ENCODE measurements around the gene GAL3ST1.
"Not testable (repeated sequence)": the region's sequence is repeated elsewhere in the genome, so short reads cannot be mapped to it uniquely, and the experiment has no call there.

GAL3ST1 gene

DNA sequence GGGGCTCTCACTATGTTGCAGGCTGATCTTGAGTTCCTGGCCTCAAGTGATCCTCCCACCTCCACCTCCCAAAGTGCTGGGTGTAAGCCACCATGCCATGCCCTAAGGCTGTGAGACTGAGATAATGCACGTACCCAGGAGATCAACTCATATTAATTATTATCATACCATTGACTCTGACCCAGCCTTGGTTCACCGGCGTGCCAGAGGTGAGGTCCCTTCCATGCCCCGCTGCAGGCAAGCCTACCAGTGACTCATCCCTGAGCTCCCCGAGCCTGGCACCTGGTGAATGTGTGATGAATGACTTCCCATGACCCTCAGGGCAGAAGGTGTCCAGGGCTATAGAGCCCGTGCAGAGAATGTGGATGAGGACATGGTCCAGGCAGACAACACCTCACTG lies 12.1 kb downstream of the GAL3ST1 start:
- no peak for DNase-seq

DNA sequence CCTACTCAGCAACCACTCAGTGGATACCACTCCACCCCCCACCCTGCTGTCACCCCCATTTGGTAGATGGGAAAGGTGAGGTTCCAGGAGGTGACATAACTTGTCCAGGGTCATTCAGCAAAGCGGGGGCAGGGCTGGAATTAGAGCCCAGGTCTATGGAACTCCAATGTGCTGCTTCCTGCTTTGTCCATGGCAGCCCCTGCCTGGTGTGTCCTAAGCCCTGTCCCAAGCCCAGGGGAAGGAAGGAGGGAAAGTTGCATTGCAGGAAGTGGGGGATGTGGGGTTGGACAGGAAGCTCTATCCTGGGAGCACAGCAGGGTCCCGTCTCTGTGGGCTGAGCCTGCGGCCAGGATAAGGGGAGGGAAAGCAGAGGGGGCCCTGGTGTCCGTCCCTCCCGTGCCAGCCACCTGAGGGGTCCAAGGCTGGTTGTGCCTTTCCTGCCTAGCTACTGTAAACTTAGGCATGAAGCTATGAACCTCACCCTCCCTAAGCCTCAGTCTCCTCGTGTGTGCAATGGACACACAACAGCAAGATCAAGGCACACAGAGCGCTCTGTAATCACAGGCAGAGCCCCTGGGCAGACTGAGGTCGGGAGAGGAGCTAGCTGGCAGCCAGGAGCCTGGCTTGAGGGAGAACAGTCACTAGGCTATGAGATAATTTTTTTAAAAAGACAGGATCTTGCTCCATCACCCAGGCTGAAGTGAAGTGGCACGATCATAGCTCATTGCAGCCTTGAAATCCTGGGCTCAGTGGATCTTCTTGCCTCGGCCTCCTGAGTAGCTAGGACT lies 12.9 kb downstream of the GAL3ST1 start:
- no peak for DNase-seq

DNA sequence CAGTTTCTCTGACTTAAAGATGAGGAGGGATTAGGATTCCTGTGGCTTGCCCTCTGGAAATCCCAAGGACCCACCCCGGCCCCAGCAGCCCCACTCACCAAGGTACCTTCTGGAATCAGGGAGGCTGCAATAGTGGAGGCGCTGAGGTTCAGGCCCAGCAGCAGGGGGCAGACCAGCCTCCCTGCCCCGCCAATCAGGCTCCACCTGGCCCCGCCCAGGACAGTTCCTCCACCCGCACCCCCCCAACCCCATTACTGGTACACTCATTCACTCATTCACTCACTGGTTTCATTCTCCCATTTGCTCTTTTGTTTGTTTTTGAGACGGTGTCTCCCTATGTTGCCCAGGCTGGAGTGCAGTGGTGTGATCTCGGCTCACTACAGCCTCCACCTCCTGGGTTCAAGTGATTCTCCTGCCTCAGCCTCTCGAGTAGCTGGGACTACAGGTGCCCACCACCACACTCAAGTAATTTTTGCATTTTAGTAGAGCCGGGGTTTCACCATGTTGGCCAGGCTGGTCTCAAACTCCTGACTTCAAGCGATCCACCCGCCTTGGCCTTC lies 13.7 kb downstream of the GAL3ST1 start:
- DNase-seq, result not testable (repeated sequence)

DNA sequence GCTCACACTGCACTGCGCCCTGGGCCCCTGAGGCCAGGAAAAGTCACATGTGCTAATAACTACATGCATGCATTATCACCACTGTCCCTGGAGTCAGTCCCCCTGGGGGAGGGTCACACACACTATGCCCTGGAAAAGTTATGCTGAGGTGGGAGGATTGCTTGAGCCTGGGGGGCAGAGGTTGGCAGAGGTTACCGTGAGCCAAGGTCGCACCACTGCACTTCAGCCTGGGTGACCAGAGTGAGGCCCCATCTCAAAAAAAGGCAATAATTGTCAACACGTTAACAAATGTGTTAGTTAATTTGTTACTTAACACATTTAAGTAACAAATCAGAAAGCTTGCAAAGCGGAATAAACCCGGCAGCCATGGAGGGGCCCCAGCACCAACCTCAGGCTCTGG lies 14.6 kb downstream of the GAL3ST1 start:
- DNase-seq, result no peak

DNA sequence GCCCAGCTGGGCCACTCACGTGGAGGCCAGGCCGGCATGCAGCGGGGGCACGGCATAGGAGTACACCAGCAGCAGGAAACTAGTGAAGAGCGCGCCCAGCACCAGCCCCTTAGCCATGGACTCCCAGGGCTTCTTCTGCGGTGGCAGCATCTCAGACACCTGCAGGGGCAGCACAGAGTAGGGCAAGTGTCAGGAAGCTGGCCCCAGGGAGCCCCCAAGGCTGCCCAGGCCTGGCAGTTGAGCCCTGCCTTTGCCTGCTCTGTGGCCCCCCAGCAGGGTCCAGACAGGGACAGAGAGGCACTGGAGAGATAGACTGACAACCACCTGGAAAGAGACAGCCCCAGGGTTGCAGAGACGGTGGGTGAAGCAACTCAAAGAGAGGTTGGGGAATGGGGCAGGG lies 17.2 kb downstream of the GAL3ST1 start:
- DNase-seq, result no peak

DNA sequence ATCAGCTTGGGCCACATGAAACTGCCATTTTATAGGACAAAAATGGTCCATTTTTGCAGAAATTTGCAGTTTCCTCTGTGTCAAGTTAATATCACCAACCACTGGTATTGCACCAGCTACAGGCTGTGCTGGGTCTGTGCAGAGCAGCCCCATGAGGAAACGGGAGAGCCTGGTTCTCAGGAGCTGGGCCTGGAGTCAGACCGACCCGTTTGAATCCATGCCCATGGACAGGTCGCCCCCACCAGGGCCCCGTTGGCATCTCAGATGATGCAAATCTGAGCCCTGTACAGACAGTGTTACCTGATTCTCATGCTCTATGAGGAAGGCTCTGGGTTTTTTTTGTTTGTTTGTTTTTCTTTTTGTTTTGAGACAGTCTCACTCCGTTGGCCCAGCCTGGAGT lies 18.1 kb downstream of the GAL3ST1 start:
- no peak for DNase-seq

DNA sequence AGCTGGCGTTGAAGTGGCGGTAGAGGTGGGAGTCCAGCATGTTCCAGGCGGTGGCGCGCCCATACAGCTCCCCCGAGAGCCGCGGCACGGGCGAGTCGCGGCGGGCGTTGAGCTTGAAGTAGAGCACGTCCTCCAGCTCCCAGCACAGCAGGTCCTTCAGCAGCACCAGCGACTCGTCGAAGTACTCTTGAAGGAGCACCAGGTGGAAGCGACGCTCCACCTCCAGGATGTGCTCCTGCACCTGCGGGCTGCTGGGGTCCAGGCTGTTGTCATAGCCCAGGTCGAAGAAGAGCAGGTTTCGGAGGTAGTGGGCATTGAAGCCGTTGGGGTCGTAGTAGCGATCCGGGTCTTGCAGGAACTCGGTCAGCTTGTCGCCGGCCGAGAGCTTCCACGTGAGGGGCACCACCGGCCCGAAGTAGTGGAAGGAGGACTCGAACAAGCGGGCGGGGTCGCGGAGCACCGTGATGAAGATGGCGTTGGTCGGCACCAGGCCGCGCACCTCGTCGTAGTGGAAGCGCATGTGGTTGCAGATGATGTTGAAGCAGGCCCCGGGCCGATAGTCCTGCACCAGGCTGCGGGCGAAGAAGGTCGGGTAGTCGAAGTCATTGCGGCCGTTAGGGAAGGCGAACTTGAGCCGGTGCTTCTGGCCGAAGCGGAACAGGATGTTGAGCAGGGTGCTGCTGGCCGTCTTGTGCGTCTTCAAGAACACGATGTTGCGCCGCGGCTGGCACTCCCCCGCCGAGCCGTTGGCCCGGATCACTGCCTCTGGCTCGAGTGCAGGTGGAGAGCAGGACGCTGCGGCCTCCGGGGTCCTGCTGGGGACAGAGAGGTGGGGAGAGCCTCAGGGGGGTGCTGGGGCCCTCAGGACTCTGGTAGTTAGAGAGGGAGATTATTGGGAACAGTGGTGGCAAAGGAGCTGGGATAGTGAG lies 18.9 kb downstream of the GAL3ST1 start:
- DNase-seq, result no peak

DNA sequence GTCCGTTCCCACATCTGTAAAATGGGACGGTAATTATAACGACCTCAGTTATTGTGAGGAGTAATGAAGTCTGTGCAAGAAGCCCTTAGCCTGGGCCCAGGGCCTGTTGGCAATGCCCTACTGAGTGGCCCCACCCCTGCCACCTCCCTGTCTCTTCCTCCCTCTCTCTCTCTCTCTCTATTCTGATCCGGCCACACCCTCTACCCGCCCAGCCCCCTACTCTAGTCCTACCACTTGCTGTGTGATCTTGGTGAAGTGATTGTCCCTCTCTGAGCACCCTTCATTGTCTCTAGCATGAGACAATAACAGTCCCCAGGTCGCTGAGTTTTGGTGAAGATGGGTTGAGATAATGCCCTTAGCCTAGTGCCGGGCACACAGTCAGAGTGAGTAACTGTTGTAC lies 20.5 kb downstream of the GAL3ST1 start:
- no peak for DNase-seq

DNA sequence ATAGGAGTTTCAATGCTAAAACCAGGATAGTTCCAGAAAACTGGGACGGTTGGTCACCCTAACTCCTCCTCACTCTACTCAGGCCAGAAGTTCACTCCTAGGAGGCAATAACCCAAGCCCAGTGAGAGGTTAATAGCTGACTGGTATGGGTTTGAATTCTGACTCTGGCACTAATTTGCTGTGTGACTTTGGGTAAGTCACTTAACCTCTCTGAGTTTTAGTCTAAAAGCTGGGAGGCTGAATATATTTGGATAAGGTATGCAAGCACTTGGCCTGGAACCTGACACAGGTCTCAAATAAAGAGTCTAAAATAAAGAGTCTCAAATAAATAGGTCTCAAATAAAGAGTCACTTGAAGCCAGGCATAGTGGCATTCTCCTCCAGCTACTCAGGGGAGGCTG lies 21.7 kb downstream of the GAL3ST1 start:
- DNase-seq, result no peak

DNA sequence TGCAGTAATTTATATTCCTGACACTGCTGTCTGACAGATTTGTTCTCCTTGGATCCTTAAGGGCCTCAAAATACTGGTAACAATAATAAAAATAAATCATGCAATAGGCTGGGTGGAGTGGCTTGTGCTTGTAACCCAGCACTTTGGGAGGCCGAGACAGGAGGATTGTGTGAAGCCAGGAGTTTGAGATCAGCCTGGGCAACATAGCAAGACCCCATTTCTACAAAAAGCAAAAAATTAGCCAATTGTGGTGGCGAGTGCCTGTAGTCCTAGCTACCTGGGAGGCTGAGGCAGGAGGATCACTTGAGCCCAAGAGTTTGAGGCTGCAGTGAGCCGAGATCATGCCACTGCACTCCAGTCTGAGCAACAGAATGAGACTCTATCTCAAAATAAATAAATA lies 22.7 kb downstream of the GAL3ST1 start:
- not testable (repeated sequence) for DNase-seq

DNA sequence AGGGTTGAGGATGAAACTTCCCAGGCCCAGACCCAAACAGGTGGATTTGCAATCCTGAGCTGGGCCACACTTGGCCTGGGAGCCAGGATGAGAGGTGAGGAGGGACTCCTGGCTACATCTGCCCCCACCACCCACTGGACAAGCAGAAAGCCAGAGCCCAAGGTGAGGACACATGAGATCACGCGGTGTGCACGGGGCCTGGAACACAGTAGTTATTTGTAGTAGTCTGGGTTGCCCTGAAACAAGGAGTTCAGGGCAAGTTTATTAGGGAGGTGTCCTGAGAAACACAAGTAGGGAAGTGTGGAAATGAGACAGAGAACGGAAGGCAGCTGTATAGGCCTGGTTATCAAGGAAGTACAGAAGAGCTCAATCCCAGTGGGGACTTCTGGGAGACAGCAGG lies 27.3 kb downstream of the GAL3ST1 start:
- DNase-seq, result no peak

DNA sequence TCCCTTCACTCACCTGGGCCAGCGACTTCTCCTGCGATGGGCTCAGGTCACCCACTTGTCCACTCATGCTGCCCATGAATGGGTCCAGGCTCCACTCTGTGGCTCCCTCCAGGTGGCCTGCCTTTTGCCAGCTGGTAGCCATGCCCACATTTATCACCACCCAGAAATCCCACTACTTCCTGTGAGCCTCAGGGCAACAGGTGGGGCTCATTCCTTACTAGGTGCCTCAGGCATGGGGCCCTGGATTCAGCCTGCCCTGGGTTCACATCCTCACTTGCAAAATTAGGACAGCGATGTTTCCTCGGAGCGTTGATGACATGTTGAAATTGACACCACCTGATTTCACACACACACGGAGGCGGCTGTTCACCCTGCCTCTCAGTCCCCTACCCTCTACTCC lies 27.8 kb downstream of the GAL3ST1 start, which contains the start of gene SEC14L6:
Gene SEC14L6, minus strand, starts transcription at position 126 of the 400 bp plus-strand sequence. Its CDS starts 59 bp downstream, at position 67.
- DNase-seq, result no peak

DNA sequence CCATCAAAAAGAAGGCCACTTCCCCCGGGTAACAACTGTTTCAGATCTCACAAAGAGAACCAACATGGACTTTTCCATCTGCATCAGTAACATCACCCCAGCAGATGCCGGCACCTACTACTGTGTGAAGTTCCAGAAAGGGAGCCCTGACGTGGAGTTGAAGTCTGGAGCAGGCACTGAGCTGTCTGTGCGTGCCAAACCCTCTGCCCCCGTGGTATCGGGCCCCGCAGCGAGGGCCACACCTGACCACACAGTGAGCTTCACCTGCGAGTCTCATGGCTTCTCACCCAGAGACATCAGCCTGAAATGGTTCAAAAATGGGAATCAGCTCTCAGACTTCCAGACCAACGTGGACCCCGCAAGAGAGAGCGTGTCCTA lies 31.7 kb downstream of the GAL3ST1 start:
- no peak for DNase-seq

DNA sequence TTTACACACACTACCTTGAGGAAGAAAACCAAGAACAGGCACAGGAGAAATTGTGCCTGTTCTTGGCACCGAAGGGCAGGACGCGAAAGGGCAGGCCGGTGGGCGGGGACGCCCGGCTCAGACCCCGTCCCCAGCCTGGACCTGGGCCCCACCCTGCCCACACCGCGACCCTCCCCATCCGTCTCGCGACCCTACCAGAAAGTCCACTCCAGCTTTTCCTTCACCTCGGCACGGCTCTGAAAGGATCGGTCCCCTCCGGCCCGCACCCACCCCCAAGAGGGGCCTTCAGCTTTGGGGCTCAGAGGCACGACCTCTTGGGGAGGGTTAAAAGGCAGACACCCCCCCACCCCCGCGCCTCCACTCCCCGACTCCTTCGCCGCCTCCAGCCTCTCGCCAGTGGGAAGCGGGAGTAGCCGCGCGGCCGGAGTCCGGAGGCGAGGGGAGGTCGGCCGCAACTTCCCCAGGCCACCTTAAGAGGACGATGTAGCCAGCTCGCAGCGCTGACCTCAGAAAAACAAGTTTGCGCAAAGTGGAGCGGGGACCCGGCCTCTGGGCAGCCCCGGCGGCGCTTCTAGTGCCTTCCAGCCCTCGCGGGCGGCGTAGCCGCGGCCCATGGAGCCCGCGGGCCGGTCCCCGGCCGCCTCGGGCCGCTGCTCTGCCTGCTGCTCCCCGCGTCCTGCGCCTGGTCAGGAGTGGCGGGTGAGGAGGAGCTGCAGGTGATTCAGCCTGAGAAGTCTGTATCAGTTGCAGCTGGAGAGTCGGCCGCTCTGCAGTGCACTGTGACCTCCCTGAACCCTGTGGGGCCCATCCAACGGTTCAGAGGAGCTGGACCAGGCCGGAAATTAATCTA lies 32.3 kb downstream of the GAL3ST1 start:
- no peak for DNase-seq

DNA sequence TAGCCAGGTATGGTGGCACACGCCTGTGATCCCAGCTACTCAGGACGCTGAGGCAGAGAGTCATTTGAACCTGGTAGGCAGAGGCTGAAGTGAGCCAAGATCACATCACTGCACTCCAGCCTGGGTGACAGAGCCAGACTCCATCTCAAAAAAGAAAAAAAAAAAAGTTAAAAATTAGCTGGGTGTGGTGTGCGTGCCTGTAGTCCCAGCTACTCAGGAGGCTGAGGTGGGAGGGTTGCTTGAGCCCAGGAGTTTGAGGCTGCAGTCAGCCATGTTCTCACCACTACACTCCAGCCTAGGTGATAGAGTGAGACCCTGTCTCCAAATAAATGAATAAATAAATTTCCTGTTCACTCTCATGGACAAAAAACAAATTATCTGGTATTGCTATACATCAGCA lies 33.0 kb downstream of the GAL3ST1 start:
- DNase-seq, result not testable (repeated sequence)

DNA sequence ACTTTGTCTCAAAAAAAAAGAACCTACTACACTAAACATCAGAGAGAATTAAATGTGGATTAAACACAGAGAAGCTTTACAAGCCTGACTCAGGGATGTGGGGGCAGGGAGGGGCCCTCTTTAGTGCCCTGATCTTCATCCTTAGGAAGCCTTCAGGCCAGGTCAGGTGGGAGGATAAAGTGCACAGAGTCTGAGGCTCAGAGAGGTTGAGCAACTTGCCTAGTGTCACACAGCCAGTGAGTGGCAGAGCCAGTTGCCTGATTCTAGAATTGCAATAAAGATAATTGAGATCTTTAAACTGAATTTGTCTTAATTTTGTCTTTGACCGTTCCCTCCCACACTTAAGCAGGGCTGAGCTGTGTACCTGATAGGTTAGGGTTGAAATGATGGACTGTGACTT lies 35.1 kb downstream of the GAL3ST1 start:
- no peak for DNase-seq

DNA sequence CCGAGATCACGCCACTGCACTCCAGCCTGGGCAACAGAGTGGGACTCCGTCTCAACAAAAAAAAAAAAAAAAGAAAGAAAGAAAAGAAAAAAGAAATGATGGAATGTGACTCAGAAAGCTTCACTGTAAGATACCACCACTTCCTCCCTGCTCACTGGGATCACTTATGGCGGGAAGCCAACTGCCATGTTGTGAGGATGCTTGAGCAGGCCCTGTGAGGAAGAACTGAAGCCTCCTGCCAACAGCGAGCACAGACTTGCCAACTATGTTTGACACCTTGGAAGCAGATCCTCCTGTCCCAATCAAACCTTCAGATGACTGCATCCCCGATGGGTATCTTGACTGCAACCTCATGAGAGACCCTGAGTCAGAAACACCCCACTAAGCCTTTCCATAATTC lies 36.2 kb downstream of the GAL3ST1 start:
- no peak for DNase-seq

DNA sequence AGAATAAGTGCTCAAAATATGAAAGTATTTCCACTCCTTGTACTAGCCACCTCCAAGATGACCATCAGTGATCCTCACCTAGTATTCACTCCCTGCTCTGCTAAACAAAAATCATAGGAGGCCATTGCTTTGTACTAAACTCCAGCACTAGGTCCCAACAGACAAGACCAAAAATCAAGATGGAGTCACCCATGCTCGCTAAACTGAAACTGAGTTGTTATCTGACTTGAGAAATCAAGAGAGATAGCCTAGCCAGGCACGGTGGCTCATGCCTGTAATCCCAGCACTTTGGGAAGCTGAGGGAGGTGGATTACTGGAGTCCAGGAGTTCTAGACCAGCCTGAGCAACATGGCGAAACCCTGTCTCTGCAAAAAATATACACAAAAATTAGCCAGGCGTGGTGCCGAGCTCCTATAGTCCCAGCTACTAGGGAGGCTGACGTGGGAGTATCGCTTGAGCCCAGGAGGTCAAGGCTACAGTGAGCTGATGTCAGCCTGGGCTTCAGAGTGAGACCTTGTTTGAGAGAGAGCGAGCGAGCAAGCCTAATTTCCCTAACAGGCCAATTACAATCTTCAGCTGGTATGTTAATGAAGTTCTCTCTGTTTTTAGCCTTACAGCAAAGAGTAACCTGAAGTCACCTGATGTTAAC lies 37.3 kb downstream of the GAL3ST1 start:
- no peak for DNase-seq

DNA sequence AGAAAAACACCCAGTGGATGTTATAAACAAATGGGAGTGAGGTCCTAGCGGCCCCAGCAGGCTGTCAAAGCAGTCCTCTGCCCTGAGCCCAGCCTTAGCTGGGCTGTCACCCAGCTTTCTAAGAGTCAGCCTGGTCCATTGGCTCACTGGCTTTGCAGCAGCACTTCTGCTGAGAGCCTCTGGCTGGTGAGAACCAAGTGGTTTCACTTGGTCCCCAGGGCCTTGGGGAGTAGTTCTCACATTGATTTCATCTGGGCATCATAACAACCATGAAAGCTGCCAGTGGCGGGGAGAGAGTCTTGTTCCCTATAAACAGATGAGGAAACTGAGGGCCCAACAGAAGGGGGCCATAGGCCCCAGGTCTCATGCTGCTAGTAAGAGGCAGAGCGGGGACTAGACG lies 39.3 kb downstream of the GAL3ST1 start:
- DNase-seq, result no peak

DNA sequence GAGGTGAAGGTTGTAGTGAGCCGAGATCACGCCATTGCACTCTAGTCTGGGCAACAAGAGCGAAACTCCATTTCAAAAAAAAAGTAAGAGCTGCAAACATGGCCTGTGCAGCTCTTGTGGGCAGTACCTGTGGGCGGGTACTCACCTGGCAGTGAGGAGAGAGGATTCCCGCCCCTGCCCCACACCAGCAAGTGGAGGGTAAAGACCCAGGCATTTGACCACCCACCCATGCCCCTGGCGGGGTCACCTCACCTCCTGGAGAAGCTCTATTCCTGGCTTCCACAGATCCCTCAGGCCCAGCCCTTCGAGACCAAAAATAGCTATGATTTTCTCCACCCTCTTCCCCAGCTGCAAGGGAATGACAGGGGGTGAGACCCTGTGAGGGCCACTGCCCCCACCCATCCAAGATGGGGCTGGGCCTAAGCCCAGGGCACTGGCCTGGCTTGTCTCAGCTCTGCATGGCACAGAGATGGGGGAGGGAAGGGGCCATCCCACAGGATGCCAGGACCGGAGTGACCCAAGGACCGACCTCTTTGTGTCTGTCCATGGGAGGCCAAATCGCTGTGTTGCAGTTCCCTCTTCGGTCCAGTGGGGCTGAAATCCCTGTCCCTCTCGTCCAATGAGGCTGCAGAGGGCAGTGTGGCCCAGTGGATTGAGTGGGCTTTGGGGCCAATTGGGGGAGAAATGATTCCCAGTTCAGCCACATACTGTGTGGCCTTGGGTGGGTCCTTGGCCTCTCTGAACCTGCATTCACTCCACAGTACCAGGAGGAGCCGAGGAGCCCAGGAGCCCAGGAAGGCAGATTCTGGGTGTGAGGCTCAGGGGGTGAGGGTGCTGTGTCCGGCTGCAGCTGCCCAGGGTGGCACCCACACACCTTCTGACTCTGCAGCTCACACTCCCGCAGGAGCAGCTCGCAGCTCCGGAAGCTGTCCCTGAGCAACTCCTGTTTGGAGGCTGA lies 42.5 kb downstream of the GAL3ST1 start:
- no peak for DNase-seq

DNA sequence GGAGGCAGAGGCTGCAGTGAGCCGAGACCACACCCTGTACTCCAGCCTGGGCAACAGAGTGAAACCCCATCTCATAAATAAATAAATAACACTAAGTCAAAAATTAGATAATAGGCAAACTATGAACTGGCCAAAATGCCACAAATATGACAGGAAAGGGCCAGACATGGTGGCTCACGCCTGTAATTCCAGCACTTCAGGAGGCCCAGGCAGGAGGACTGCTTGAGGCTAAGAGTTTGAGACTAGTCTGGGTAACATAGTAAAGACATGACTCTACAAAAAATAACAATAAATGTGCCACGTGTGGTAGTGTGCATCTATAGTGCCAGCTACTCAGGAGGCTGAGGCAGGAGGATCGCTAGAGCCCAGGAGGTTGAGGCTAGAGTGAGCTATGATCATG lies 47.8 kb downstream of the GAL3ST1 start:
- DNase-seq, result no peak
